SU-DHL-6 (cell line): ENCODE data around the gene DPYSL4.

Source experiments
- EZH2phosphoT487 ChIP-seq: fragments of 200-600 bp; sonication (generic), shearing (Covaris generic); conservative IDR thresholded peaks from 2 replicates; pipeline ENCODE4 v1.6.1; 2018; ENCODE audit warnings: mild to moderate bottlenecking, antibody characterized with exemption, low read length, moderate library complexity, mixed read lengths
- TF ChIP-seq, protein P1 (sequence below): fragments of 200-600 bp; sonication (generic); IDR thresholded peaks from one replicate; pipeline ENCODE4 v1.5.1; 2017; ENCODE audit warnings: antibody characterized with exemption, mild to moderate bottlenecking, low read length, moderate library complexity; ENCODE audit not compliant: insufficient read depth, poor library complexity, severe bottlenecking

DNA sequence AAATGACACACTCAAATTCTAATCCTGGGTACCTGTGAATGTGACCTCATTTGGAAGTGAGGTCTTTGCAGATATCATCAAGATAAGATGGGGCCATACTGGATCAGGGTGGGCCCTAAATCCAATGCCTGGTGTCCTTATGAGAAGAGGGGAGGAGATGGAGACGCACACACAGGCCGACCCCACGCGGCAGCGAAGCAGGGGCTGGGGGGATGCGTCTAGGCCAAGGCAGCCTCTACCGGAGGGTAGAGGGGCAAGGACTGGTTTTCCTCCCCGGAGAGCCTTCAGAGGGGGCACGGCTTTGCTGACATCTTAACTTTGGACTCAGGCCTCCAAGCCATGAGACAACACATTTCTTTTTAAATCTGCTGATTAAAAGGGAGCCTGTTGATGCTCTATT is 33.3 kb downstream of the DPYSL4 start:
- TF ChIP-seq, protein P1, sequence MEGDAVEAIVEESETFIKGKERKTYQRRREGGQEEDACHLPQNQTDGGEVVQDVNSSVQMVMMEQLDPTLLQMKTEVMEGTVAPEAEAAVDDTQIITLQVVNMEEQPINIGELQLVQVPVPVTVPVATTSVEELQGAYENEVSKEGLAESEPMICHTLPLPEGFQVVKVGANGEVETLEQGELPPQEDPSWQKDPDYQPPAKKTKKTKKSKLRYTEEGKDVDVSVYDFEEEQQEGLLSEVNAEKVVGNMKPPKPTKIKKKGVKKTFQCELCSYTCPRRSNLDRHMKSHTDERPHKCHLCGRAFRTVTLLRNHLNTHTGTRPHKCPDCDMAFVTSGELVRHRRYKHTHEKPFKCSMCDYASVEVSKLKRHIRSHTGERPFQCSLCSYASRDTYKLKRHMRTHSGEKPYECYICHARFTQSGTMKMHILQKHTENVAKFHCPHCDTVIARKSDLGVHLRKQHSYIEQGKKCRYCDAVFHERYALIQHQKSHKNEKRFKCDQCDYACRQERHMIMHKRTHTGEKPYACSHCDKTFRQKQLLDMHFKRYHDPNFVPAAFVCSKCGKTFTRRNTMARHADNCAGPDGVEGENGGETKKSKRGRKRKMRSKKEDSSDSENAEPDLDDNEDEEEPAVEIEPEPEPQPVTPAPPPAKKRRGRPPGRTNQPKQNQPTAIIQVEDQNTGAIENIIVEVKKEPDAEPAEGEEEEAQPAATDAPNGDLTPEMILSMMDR = no peak
- TF ChIP-seq EZH2phosphoT487 = no peak
